Esophagus muscularis mucosa (tissue), 4 donors: ENCODE measurements around the gene MRPS26.

Experiments used
- CTCF ChIP-seq, 3 experiments: fragments of 200-600 bp in 2 of 3; fragments of 450-650 bp in 1 of 3; sonication (generic) in 2 of 3; IDR thresholded peaks; one replicate each; pipeline ENCODE4 v1.5.1; 2017 to 2019; ENCODE audit warnings: antibody characterized with exemption in 3 of 3, mild to moderate bottlenecking in 2 of 3, moderate library complexity in 1 of 3
- EP300 ChIP-seq: sonication (generic); formaldehyde crosslinking; IDR thresholded peaks from one replicate; pipeline ENCODE4 v1.6.1; 2017; ENCODE audit warnings: antibody characterized with exemption
- POLR2A ChIP-seq: fragments of 450-650 bp; IDR thresholded peaks from one replicate; pipeline ENCODE4 v1.6.1; 2017; ENCODE audit warnings: antibody characterized with exemption, moderate library complexity, mild to moderate bottlenecking, low read depth
- POLR2AphosphoS5 ChIP-seq, 2 donors: sonication (generic); formaldehyde crosslinking; IDR thresholded peaks; one replicate each; pipeline ENCODE4 v1.6.1; 2017; ENCODE audit warnings: antibody characterized with exemption in 2 of 2

GRCh38 chr20:3047486-3048419 lies 1.9 kb downstream of the MRPS26 start:
- TF ChIP-seq CTCF (IDR thresholded peaks at IDR 0.05): no peak
- no peak for TF ChIP-seq POLR2A
- TF ChIP-seq POLR2AphosphoS5 (IDR thresholded peaks at IDR 0.05): no peak
- no peak for TF ChIP-seq EP300
